ENCODE data around the gene USP25. TPM values are rescaled to one million over a fixed set of nuclear protein-coding genes. Genes with fewer than 3 reads are reported as not detected.

The USP25 gene
- polyA plus RNA-seq, 1 donor (not counting 4 experiments of a cell fraction or from before 2014, with no cell fraction given) = 17.8 TPM

DNA sequence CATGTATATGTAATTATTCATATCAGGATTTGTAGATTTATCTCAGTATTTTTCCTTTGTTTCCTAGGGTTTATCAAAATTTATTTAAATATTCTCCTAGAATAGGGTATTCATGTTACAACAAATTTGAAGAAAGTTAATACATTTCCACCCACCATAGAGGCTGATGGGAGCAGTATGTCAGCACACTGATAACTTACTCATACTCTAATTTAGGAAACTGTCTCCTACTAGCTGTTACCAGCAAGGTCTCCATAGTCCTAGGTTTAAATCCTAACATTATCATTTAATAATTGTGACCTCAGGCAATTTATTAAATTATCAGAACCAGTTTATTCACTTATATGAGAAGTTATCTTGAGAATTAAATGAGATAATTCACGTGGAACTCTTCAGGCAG, 127.0 kb downstream of the USP25 start:
- Histone ChIP-seq H3K36me3 (ENCODE audit: control insufficient read depth in 2 of 2, extremely low read depth in 1 of 2, insufficient read depth in 2 of 2, low read length in 2 of 2) (peaks cover 0 to 1% of the 10 kb centered on the region in 2 experiments), H2AFZ (ENCODE audit: control insufficient read depth, low read length) (no peak overlapping the region), H3K79me2 (ENCODE audit: control insufficient read depth, insufficient read depth, low read length) (no peaks in the 10 kb centered on the region), H3K4me1 (ENCODE audit: control insufficient read depth, extremely low read depth, insufficient read depth, low read length) (no peaks in the 10 kb centered on the region), H3K27me3 (ENCODE audit: control insufficient read depth, extremely low read depth, insufficient read depth, low read length) (no peaks in the 10 kb centered on the region), H3K9ac (ENCODE audit: control insufficient read depth, extremely low read depth, insufficient read depth, low read length) (no peak overlapping the region), H3K9me1 (ENCODE audit: control insufficient read depth, extremely low read depth, insufficient read depth, low read length) (no peaks in the 10 kb centered on the region), H3K9me3 (ENCODE audit: control insufficient read depth, low read depth, low read length) (no peaks in the 10 kb centered on the region), H3K27ac (ENCODE audit: control insufficient read depth, insufficient read depth, low read length) (no peak overlapping the region), H4K20me1 (ENCODE audit: control insufficient read depth, extremely low read depth, insufficient read depth, low read length) (no peaks in the 10 kb centered on the region), H3K4me3 (ENCODE audit: control insufficient read depth in 2 of 3, extremely low read depth in 1 of 3, insufficient read depth in 2 of 3, low read depth in 1 of 3, low read length in 3 of 3) (no peak overlapping the region), H3K4me2 (ENCODE audit: control insufficient read depth, extremely low read depth, insufficient read depth, low read depth, low read length) (no peak overlapping the region)
- no peak for FAIRE-seq
- DNase-seq (ENCODE audit: low read depth, low spot score) = no peak
- TF ChIP-seq EZH2 (IDR thresholded peaks at IDR 0.05; ENCODE audit: low read length) (no peak), CTCF (optimal IDR thresholded peaks at IDR 0.05 in 1 of 3, IDR thresholded peaks at IDR 0.05 in 1 of 3, conservative IDR thresholded peaks at IDR 0.05 in 1 of 3; ENCODE audit: extremely low read depth in 1 of 3, insufficient read depth in 2 of 3, low read length in 3 of 3) (no peak)
- dilution Hi-C loops (cut with MboI; ENCODE audit: extremely low pct_ligation_motif_present, low sequenced_read_pairs) = no loop called here

- Histone ChIP-seq H3K36me3 (ENCODE audit: control insufficient read depth in 2 of 2, extremely low read depth in 1 of 2, insufficient read depth in 2 of 2, low read length in 2 of 2) (peaks cover 0 to 1% of the 10 kb centered on the region in 2 experiments), H4K20me1 (ENCODE audit: control insufficient read depth, extremely low read depth, insufficient read depth, low read length) (no peaks in the 10 kb centered on the region), H3K9ac (ENCODE audit: control insufficient read depth, extremely low read depth, insufficient read depth, low read length) (no peak overlapping the region), H3K27me3 (ENCODE audit: control insufficient read depth, extremely low read depth, insufficient read depth, low read length) (no peaks in the 10 kb centered on the region), H3K4me2 (ENCODE audit: control insufficient read depth, extremely low read depth, insufficient read depth, low read depth, low read length) (no peak overlapping the region), H3K9me1 (ENCODE audit: control insufficient read depth, extremely low read depth, insufficient read depth, low read length) (no peaks in the 10 kb centered on the region), H3K79me2 (ENCODE audit: control insufficient read depth, insufficient read depth, low read length) (no peaks in the 10 kb centered on the region), H3K4me3 (ENCODE audit: control insufficient read depth in 2 of 3, extremely low read depth in 1 of 3, insufficient read depth in 2 of 3, low read depth in 1 of 3, low read length in 3 of 3) (no peak overlapping the region), H3K9me3 (ENCODE audit: control insufficient read depth, low read depth, low read length) (no peaks in the 10 kb centered on the region), H2AFZ (ENCODE audit: control insufficient read depth, low read length) (no peak overlapping the region), H3K27ac (ENCODE audit: control insufficient read depth, insufficient read depth, low read length) (no peak overlapping the region), H3K4me1 (ENCODE audit: control insufficient read depth, extremely low read depth, insufficient read depth, low read length) (no peaks in the 10 kb centered on the region)
- dilution Hi-C loops (cut with MboI; ENCODE audit: extremely low pct_ligation_motif_present, low sequenced_read_pairs) = no loop called here
- TF ChIP-seq EZH2 (IDR thresholded peaks at IDR 0.05; ENCODE audit: low read length) = no peak
- TF ChIP-seq CTCF (optimal IDR thresholded peaks at IDR 0.05 in 1 of 3, IDR thresholded peaks at IDR 0.05 in 1 of 3, conservative IDR thresholded peaks at IDR 0.05 in 1 of 3; ENCODE audit: extremely low read depth in 1 of 3, insufficient read depth in 2 of 3, low read length in 3 of 3) = no peak
- FAIRE-seq = no peak
- DNase-seq (ENCODE audit: low read depth, low spot score) = no peak
Measured at GRCh38 chr21:15857740-15858139, 128.0 kb downstream of the USP25 start.
